ENCODE results near the gene CDH11. TPM values are rescaled to one million over a fixed set of nuclear protein-coding genes. Genes with fewer than 3 reads are reported as not detected.

Gene CDH11
- total RNA-seq, 4 donors from 2014 or later, result 12.4 to 60.8 (median 37.3) TPM

DNA sequence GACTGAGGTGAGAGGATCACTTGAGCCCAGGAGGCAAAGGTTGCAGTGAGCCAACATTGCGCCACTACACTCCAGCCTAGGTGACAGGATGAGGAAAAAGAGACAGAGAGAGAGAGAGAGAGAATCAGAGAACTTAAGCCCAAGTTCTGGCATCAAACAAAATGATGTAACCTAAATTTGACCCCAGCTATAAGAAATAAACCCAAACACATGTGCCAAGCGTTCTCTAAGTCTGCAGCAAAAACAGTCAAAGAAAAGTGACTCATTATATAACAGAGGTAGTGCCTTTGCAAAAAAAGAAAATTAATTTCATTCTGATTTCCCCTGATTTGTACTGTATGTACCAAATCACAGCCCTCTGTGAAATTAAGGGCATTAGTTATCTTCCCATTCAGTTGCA is 89.5 kb downstream of the CDH11 start:
- TF ChIP-seq, protein P1, sequence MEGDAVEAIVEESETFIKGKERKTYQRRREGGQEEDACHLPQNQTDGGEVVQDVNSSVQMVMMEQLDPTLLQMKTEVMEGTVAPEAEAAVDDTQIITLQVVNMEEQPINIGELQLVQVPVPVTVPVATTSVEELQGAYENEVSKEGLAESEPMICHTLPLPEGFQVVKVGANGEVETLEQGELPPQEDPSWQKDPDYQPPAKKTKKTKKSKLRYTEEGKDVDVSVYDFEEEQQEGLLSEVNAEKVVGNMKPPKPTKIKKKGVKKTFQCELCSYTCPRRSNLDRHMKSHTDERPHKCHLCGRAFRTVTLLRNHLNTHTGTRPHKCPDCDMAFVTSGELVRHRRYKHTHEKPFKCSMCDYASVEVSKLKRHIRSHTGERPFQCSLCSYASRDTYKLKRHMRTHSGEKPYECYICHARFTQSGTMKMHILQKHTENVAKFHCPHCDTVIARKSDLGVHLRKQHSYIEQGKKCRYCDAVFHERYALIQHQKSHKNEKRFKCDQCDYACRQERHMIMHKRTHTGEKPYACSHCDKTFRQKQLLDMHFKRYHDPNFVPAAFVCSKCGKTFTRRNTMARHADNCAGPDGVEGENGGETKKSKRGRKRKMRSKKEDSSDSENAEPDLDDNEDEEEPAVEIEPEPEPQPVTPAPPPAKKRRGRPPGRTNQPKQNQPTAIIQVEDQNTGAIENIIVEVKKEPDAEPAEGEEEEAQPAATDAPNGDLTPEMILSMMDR (IDR thresholded peaks at IDR 0.05; ENCODE audit: low read depth), result no peak

DNA sequence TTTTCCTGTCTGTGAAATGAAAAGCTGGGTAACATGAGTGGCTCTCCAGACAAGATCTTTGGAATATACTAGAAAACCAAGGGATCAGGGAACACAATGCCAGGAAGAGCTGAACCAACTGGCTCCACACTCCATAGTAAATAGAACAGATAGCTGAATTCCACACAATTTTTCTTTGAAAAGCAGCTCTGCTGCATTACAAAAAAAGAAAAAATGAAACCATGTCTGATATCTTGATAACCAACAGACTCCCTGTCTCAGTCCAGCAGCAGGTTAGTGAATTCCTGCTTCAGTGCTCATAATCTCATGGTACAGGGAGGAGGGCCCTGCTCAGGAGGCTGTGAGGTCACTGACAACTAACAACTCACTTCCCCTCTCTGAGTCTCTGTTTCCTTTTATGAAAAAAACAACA is 97.1 kb downstream of the CDH11 start:
- TF ChIP-seq, protein P1 (IDR thresholded peaks at IDR 0.05; ENCODE audit: low read depth), result no peak

DNA sequence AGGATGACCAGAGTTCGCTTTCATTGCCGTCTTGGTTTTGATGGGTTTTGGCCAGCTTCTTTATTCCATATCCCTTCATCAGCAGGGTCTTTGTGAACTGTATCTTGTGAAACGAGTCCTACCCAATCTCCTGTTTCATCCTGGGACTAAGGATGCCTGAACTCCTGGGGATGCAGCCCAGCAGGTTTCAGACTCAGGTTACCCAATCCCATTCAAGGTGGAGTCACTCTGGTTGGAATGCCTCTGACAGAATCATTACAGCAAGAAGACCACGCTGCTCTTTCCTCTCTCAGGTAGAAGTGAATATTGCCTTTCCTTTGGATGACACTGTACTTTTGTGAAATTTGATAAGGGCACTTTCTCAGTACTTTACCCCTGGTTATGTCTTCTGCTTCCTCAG is 98.1 kb downstream of the CDH11 start:
- TF ChIP-seq, protein P1 (IDR thresholded peaks at IDR 0.05; ENCODE audit: low read depth), result no peak

DNA sequence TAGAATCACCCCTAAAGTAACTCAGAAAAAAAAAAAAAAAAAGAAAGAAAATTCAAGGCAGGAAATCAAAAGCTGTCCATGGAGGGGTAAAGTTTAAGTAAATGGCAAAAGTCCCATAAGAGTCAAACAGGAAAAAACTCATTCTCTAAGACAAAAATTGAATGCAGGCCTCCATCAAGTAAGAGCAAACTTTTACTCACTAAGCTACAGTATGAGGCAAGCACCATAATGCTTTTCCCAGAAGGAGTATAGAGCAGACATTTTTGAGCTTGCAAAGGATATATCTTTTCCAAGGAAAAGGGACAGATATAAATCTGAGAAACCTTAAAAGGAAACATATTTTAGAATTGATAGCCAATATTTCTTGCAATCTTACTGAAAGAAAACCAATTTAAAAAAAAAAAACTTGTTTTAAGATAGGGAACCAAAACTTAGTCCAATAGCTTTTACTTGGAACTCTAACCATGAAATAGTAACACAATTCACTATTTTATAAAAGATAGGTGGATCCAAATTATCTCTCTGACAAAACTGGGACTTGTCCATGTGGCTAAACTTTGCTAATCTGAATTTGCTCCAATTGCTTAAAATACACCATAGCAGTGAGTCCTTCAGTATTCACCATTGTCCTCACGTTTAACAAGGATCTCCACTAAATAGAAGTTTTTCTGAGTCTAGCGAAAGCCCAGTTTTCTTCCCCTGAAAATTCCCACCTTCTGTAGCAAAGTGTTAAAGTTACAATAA is 99.8 kb downstream of the CDH11 start:
- TF ChIP-seq, protein P1 (IDR thresholded peaks at IDR 0.05; ENCODE audit: low read depth), result no peak

DNA sequence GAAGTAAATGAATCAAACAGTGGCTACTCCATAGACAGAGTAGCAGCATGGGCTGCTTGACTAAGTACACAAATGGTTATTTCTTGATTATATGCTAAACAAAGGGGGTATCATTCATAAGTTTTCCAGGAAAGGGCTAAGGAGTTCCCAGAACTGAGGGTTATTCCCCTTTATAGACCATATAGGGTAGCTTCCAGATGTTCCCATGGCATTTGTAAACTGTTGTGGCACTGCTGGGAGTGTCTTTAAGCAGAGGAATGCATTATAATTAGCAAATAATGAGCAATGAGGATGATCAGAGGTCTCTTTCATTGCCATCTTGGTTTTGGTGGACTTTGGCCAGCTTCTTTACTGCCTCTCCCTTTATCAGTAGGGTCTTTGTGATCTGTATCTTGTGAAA is 105.1 kb downstream of the CDH11 start:
- TF ChIP-seq, protein P1 (IDR thresholded peaks at IDR 0.05; ENCODE audit: low read depth), result no peak

DNA sequence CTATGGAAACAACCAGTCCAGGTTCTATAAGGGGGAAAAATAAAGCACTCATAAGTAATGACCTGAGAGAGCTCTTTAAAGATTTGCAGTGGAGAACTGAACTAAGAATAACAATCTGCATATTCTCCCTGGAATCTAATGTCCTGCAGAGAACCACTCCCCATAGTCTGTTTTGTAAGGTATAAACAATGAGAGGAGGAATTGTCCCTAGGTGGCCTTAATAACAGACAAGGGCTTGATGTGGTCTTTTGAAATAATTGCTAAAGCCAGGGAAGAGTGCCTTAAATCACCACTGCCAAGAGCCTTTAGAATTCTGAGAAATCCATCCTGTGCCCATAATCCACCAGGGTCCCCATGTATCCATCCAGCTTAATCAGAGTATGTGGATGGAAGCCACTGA is 106.3 kb downstream of the CDH11 start:
- TF ChIP-seq, protein P1 (IDR thresholded peaks at IDR 0.05; ENCODE audit: low read depth), result no peak

DNA sequence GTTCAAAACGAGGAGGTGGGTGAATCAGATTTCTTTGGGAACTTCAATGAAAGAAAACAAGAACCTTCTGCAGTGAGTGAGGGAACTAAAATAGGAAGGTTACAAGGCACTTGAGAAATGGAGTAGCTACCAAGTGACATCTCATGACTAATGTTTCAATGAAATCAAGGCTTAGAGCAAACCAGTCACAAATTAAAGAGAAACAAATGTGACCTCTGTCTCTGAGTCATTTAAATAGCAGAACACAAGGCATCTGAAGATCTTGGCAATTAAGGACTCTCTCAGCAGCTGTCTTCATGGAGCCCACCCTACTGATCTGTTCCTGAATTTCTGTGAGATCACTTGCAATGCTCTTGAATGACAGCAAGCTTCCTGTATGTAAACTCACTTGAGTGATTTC is 109.5 kb downstream of the CDH11 start:
- TF ChIP-seq, protein P1 (IDR thresholded peaks at IDR 0.05; ENCODE audit: low read depth), result no peak
